Testis (tissue), 3 donors: ENCODE data around the gene CUL5. TPM values are rescaled to one million over a fixed set of nuclear protein-coding genes. Genes with fewer than 3 reads are reported as not detected.

Experiments
- DNase-seq: peaks from one replicate; pipeline ENCODE4 v3.0.0-alpha.2; 2019
- H3K27ac ChIP-seq, 2 donors: fragments of 200-600 bp; sonication (generic); one replicate each; pipeline ENCODE4 v1.5.1; 2019
- H3K27me3 ChIP-seq: fragments of 200-600 bp; sonication (generic); one replicate; pipeline ENCODE4 v1.5.1; 2019
- H3K36me3 ChIP-seq: fragments of 200-600 bp; sonication (generic); one replicate; pipeline ENCODE4 v1.5.1; 2017; ENCODE audit warnings: low read depth; ENCODE audit errors: missing control alignments
- H3K4me1 ChIP-seq: fragments of 200-600 bp; sonication (generic); one replicate; pipeline ENCODE4 v1.5.1; 2019
- H3K4me3 ChIP-seq, 2 donors: fragments of 200-600 bp; sonication (generic); one replicate each; pipeline ENCODE4 v1.5.1; 2017 to 2019
- H3K9me3 ChIP-seq: fragments of 200-600 bp; sonication (generic); one replicate; pipeline ENCODE4 v1.5.1; 2017
- POLR2A ChIP-seq: fragments of 450-650 bp; IDR thresholded peaks from one replicate; pipeline ENCODE4 v1.6.1; 2017; ENCODE audit warnings: antibody characterized with exemption, mild to moderate bottlenecking, moderate library complexity
- WGBS, 2 donors: methylation state at CpG; one replicate each; pipeline ENCODE4 v1.1.5; 2018; 5-methylcytosine and 5-hydroxymethylcytosine counted together
- intact Hi-C: fragments of 100-400 bp; cut with DNase I; formaldehyde crosslinking; loops from one replicate; pipeline ENCODE4 v1.15.1; 2023; ENCODE audit warnings: low total_unique reads
- polyA plus RNA-seq: library from polyadenylated mRNA; stranded (reverse); fragments of 350-450 nt; fragmentation: Illumina TruSeq; extraction: RNeasy Lipid Tissue Mini Kit (QIAGEN cat#74804); gene quantifications from one replicate; pipeline ENCODE4 v1.2.3, GENCODE V29; 2014; ENCODE audit warnings: low read depth, low replicate concordance; ENCODE audit not compliant: insufficient read depth
- total RNA-seq, 2 donors: library from RNA; depleted of rRNA; stranded (reverse); fragments of >200 nt; gene quantifications; one replicate each; pipeline ENCODE4 v1.2.3, GENCODE V29; 2016
- TF ChIP-seq, protein P1 (sequence below), 3 experiments: fragments of 450-650 bp in 2 of 3; fragments of 200-600 bp in 1 of 3; sonication (generic) in 1 of 3; IDR thresholded peaks; one replicate each; pipeline ENCODE4 v1.5.1; 2016 to 2019; ENCODE audit warnings: antibody characterized with exemption in 3 of 3, mild to moderate bottlenecking in 2 of 3, moderate library complexity in 1 of 3

CUL5 gene
- total and polyA plus RNA-seq, 3 donors from 2014 or later, result 9.5 to 34.6 (median 31.2) TPM

DNA sequence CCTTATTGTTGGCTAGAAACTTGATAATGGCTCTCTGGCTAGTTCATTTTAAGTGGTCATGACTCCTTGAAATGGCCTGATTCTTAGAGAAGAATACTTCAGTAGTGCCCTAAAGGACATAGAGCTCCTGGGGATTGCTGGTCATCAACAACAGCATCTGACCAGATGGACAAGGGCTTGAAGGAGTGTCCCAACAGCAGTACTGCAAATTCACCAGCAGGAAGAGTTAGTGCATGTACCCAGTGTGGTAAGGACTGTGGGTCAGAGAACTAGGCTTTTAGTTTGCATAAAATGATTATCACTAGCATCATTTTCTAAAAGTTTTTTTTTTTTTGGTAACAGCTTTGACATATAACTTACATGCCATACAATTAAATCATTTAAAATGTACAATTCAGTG lies 39.5 kb upstream of the CUL5 start:
- Histone ChIP-seq H3K4me3 (no peak overlapping the region), H3K9me3 (no peaks in the 10 kb centered on the region), H3K27me3 (no peaks in the 10 kb centered on the region), H3K27ac (no peak overlapping the region), H3K4me1 (no peaks in the 10 kb centered on the region), H3K36me3 (no peaks in the 10 kb centered on the region)
- DNase-seq, result no peak
- TF ChIP-seq, protein P1, sequence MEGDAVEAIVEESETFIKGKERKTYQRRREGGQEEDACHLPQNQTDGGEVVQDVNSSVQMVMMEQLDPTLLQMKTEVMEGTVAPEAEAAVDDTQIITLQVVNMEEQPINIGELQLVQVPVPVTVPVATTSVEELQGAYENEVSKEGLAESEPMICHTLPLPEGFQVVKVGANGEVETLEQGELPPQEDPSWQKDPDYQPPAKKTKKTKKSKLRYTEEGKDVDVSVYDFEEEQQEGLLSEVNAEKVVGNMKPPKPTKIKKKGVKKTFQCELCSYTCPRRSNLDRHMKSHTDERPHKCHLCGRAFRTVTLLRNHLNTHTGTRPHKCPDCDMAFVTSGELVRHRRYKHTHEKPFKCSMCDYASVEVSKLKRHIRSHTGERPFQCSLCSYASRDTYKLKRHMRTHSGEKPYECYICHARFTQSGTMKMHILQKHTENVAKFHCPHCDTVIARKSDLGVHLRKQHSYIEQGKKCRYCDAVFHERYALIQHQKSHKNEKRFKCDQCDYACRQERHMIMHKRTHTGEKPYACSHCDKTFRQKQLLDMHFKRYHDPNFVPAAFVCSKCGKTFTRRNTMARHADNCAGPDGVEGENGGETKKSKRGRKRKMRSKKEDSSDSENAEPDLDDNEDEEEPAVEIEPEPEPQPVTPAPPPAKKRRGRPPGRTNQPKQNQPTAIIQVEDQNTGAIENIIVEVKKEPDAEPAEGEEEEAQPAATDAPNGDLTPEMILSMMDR (IDR thresholded peaks at IDR 0.05), result no peak
- no peak for TF ChIP-seq POLR2A
- intact Hi-C loops, result no loop called here

DNA sequence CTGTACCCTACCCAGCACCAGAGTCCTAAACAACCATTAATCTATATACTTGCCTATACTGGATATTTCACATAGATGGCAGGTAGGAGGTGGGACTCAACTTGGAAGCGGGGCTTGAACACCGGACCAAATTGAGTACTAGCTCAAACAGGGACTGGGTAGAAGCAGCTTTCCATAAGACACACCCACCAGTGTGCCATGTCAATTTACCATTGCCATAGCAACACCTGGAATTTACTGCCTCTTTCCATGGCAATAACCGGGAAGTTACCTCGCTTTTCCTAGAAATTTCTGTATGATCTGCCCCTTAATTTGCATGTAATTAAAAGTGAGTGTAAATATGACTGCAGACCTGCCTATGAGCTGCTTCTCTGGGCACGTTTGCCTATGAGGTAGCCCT lies 38.6 kb upstream of the CUL5 start:
- H3K4me1 ChIP-seq, result no peaks in the 10 kb centered on the region

DNA sequence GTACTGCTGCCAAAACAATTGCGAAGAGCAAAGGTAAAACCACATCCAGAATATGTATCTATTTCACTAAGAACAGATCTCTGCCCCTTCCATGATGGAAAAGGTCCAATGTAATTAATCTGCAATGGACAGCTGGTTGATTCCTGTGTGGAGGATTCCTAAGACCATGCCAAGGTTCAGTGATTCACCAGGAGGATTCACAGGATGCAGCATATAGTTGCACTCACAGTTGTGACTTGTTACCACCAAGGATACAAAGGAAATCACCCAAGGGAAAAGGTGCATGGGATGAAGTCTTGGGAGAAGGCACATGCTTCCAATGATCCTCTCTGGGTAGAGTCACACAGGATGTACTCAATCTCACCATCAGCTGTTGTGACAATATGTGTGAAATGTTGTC lies 35.1 kb upstream of the CUL5 start:
- H3K4me3 ChIP-seq, result no peak overlapping the region
- TF ChIP-seq, protein P1 (IDR thresholded peaks at IDR 0.05), result no peak
- no peak for TF ChIP-seq POLR2A
- no peaks in the 10 kb centered on the region for H3K27me3 ChIP-seq
- no peak for DNase-seq
- 92 to 100% methylated on average over 1 of the region's 1 CpG for WGBS, 2 donors
- intact Hi-C loops, result no loop called here
- H3K9me3 ChIP-seq, result no peaks in the 10 kb centered on the region
- no peaks in the 10 kb centered on the region for H3K4me1 ChIP-seq
- no peaks in the 10 kb centered on the region for H3K36me3 ChIP-seq
- no peak overlapping the region for H3K27ac ChIP-seq

More for the DNA sequence above, 38.6 kb upstream of the CUL5 start:
- no peaks in the 10 kb centered on the region for H3K36me3 ChIP-seq
- TF ChIP-seq, protein P1 (IDR thresholded peaks at IDR 0.05), result no peak
- no peak for TF ChIP-seq POLR2A
- H3K4me3 ChIP-seq, result no peak overlapping the region
- no peaks in the 10 kb centered on the region for H3K9me3 ChIP-seq
- no peaks in the 10 kb centered on the region for H3K27me3 ChIP-seq
- intact Hi-C loops, result no loop called here
- DNase-seq, result no peak
- H3K27ac ChIP-seq, result no peak overlapping the region
- 82 to 84% methylated on average over 5 of the region's 5 CpGs for WGBS, 2 donors

DNA sequence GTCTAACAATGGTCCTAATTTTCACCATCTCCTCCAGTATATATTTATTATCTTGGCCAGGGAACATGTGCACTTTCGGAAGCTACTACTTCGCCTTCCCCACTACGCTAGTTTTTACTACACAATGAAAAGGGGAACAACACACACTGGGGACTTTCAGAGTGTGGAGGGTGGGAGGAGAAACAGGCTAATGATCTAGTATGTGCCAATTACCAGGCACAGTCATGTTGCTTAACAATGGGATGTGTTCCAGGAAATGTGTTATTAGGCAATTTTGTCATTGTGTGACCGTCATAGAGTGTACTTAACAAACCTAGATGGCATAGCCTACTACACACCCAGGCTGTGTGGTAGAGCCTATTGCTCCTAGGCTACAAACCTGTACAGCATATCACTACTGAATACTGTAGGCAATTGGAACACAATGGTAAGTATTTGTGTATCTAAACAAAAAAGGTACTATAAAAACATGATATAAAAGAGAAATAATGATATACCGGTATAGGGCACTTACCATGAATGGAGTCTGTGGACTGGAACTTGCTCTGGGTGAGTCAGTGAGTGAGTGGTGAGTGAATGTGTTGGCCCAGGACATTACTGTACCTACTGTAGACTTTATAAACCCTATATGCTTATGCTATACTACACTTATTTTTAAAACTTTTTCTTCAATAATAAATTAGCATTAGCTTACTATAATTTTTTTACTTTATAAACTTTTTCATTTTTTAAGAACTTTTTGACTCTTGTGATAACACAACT lies 20.1 kb upstream of the CUL5 start:
- no peaks in the 10 kb centered on the region for H3K9me3 ChIP-seq
- no peaks in the 10 kb centered on the region for H3K4me1 ChIP-seq
- DNase-seq, result no peak
- intact Hi-C loops, result no loop called here
- no peaks in the 10 kb centered on the region for H3K27me3 ChIP-seq
- no peak overlapping the region for H3K4me3 ChIP-seq
- H3K27ac ChIP-seq, result no peak overlapping the region
- WGBS, 2 donors, result 84 to 87% methylated on average over 5 of the region's 5 CpGs
- no peaks in the 10 kb centered on the region for H3K36me3 ChIP-seq
- TF ChIP-seq, protein P1 (IDR thresholded peaks at IDR 0.05), result no peak
- no peak for TF ChIP-seq POLR2A

DNA sequence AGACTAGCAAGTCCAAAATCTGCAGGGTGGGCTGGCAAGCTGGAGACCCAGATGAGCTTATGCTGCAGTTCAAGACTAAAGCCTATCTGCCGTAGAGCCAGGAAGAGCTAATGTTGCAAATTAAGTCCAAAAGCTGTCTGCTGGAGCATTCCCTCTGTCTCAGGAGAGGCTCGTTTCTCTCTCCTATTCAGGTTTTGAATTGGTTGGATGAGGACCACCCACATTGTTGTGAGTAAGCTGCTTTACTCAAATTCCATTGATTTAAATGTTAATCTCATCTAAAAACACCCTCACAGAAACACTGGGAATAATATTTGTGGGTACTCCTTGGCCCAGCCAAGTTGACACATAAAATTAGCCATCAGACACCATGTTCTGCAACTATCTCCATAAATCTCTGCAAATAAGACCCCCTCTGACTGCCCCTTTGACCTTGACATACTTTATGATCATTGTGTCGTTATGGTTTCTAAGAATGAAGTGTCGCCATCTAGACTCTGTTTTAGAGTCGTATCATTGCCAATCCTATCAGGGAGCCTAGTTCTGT lies 16.8 kb upstream of the CUL5 start:
- H3K27me3 ChIP-seq, result no peaks in the 10 kb centered on the region
- TF ChIP-seq, protein P1 (IDR thresholded peaks at IDR 0.05), result no peak
- TF ChIP-seq POLR2A, result no peak
- H3K4me3 ChIP-seq, result no peak overlapping the region
- intact Hi-C loops, result no loop called here
- WGBS, 2 donors, result 49 to 54% methylated on average over 5 of the region's 5 CpGs
- DNase-seq, result no peak
- H3K4me1 ChIP-seq, result no peaks in the 10 kb centered on the region
- H3K27ac ChIP-seq, result no peak overlapping the region
- H3K9me3 ChIP-seq, result no peaks in the 10 kb centered on the region
- H3K36me3 ChIP-seq, result no peaks in the 10 kb centered on the region
